IMR-90 (cell line): Measurements from ENCODE around the gene RDH13. TPM values are rescaled to one million over a fixed set of nuclear protein-coding genes. Genes with fewer than 3 reads are reported as not detected.
"Not testable (repeated sequence)": the region's sequence is repeated elsewhere in the genome, so short reads cannot be mapped to it uniquely, and the experiment has no call there.

Source experiments
- ATAC-seq: fragments of 200-7000 bp; cut with Tn5 transposase; 2 replicates; pipeline ENCODE4 v1.9.1; 2020; ENCODE audit warnings: low read depth, mild to moderate bottlenecking, moderate library complexity
- BruUV-seq: library from RNA; stranded (reverse); fragments of 400-500 nt; replicated peaks from 2 replicates; lab custom pipeline; 2021; lab: Mats Ljungman, UMichigan
- CTCF ChIA-PET: fragments of 300-600 bp; formaldehyde crosslinking; extraction: SDS; loops from one replicate; lab custom pipeline; 2021; ENCODE audit warnings: antibody characterized with exemption; lab: Yijun Ruan, JAX
- POLR2A ChIA-PET: fragments of 300-600 bp; sonication (Branson Sonifier 250); formaldehyde crosslinking; loops from one replicate; lab custom pipeline; 2022; ENCODE audit warnings: antibody characterized with exemption; ENCODE audit not compliant: unreplicated experiment; lab: Charles Lee
- DNase-seq: peaks from one replicate; pipeline ENCODE4 v3.0.0; 2013
- H2AFZ ChIP-seq: replicated peaks from 2 replicates; pipeline ENCODE3; 2013; ENCODE audit warnings: low read length, mild to moderate bottlenecking; ENCODE audit not compliant: poor library complexity
- H2AK5ac ChIP-seq: 2 replicates; pipeline ENCODE4 v1.6.1; 2013; ENCODE audit warnings: low read depth, low read length, inconsistent platforms
- H2AK9ac ChIP-seq: replicated peaks from 2 replicates; pipeline ENCODE3; 2013; ENCODE audit warnings: mild to moderate bottlenecking, low read depth, low read length, moderate library complexity; ENCODE audit not compliant: poor library complexity
- H2BK120ac ChIP-seq: 2 replicates; pipeline ENCODE4 v1.6.1; 2013; ENCODE audit warnings: low read depth, low read length, inconsistent platforms
- H2BK15ac ChIP-seq: 3 replicates; pipeline ENCODE4 v1.6.1; 2013; ENCODE audit warnings: low read depth, low read length, inconsistent platforms
- H2BK20ac ChIP-seq: 2 replicates; pipeline ENCODE4 v1.6.1; 2013; ENCODE audit warnings: low read depth, mild to moderate bottlenecking, inconsistent platforms, low read length, moderate library complexity
- H2BK5ac ChIP-seq: 2 replicates; pipeline ENCODE4 v1.6.1; 2013; ENCODE audit warnings: mild to moderate bottlenecking, low read depth, low read length, inconsistent platforms; ENCODE audit not compliant: poor library complexity, severe bottlenecking
- H3K14ac ChIP-seq: replicated peaks from 2 replicates; pipeline ENCODE4 v1.6.1; 2013; ENCODE audit warnings: low read depth, low read length, inconsistent platforms
- H3K18ac ChIP-seq: 2 replicates; pipeline ENCODE4 v1.6.1; 2013; ENCODE audit warnings: low read depth, low read length, control low read depth
- H3K23ac ChIP-seq: 2 replicates; pipeline ENCODE4 v1.6.1; 2013; ENCODE audit warnings: low read depth, low read length, inconsistent platforms
- H3K27ac ChIP-seq: 2 replicates; pipeline ENCODE4 v1.5.1; 2013; ENCODE audit warnings: mild to moderate bottlenecking, control low read depth, low read length; ENCODE audit not compliant: insufficient read depth
- H3K27me3 ChIP-seq: 2 replicates; pipeline ENCODE4 v1.6.1; 2013; ENCODE audit warnings: low read length; ENCODE audit not compliant: control insufficient read depth, insufficient read depth
- H3K36me3 ChIP-seq: 2 replicates; pipeline ENCODE4 v1.6.1; 2013; ENCODE audit warnings: low read length, mixed read lengths; ENCODE audit not compliant: control insufficient read depth, insufficient read depth
- H3K4ac ChIP-seq: 2 replicates; pipeline ENCODE4 v1.6.1; 2013; ENCODE audit warnings: low read depth, low read length, inconsistent platforms
- H3K4me1 ChIP-seq: 2 replicates; pipeline ENCODE4 v1.6.1; 2013; ENCODE audit warnings: low read length, mixed read lengths; ENCODE audit not compliant: control insufficient read depth, insufficient read depth
- H3K4me2 ChIP-seq: 2 replicates; pipeline ENCODE4 v1.6.1; 2013; ENCODE audit warnings: low read depth, mild to moderate bottlenecking, control low read depth, low read length, moderate library complexity
- H3K4me3 ChIP-seq: 2 replicates; pipeline ENCODE4 v1.5.1; 2013; ENCODE audit warnings: low read depth, mild to moderate bottlenecking, control low read depth, low read length, moderate library complexity; ENCODE audit not compliant: insufficient read depth
- H3K56ac ChIP-seq: 2 replicates; pipeline ENCODE4 v1.6.1; 2013; ENCODE audit warnings: low read length, inconsistent platforms; ENCODE audit not compliant: insufficient read depth; ENCODE audit errors: extremely low read depth
- H3K79me1 ChIP-seq, 2 experiments: 2 replicates each; pipeline ENCODE4 v1.6.1; 2013; ENCODE audit warnings: low read length in 2 of 2, inconsistent platforms in 1 of 2, low read depth in 1 of 2
- H3K9ac ChIP-seq: 2 replicates; pipeline ENCODE4 v1.6.1; 2013; ENCODE audit warnings: low read depth, low read length, control low read depth
- H3K9me1 ChIP-seq: 2 replicates; pipeline ENCODE4 v1.6.1; 2013; ENCODE audit warnings: low read length, inconsistent platforms; ENCODE audit not compliant: insufficient read depth
- H3K9me3 ChIP-seq: 2 replicates; pipeline ENCODE4 v1.6.1; 2013; ENCODE audit warnings: low read length; ENCODE audit not compliant: control insufficient read depth, insufficient read depth
- H4K20me1 ChIP-seq: 2 replicates; pipeline ENCODE4 v1.6.1; 2013; ENCODE audit warnings: low read length, inconsistent platforms; ENCODE audit not compliant: insufficient read depth
- H4K5ac ChIP-seq: 2 replicates; pipeline ENCODE4 v1.6.1; 2013; ENCODE audit warnings: mild to moderate bottlenecking, low read depth, low read length, control low read depth
- H4K8ac ChIP-seq, 2 experiments: 2 replicates each; pipeline ENCODE4 v1.6.1; 2013; ENCODE audit warnings: low read depth in 2 of 2, low read length in 2 of 2, control low read depth in 1 of 2, inconsistent platforms in 1 of 2
- H4K91ac ChIP-seq: 2 replicates; pipeline ENCODE4 v1.6.1; 2013; ENCODE audit warnings: low read depth, low read length, inconsistent platforms; ENCODE audit not compliant: insufficient read depth
- CHD1 ChIP-seq: IDR thresholded peaks from 2 replicates; pipeline ENCODE4 v1.6.1; 2012; ENCODE audit warnings: low read depth, low read length, improper control_type of control experiment
- MXI1 ChIP-seq: IDR thresholded peaks from 2 replicates; pipeline ENCODE4 v1.6.1; 2012; ENCODE audit warnings: low read depth, mild to moderate bottlenecking, low read length, moderate library complexity, borderline replicate concordance
- SMC3 ChIP-seq: fragments of 150-350 bp; IDR thresholded peaks from 2 replicates; pipeline ENCODE4 v1.6.1; 2016; ENCODE audit warnings: low read depth, mild to moderate bottlenecking, antibody characterized with exemption, low read length, moderate library complexity
- WGBS, 2 experiments: methylation state at CpG; one replicate each; pipeline versions ENCODE4 v1.1.5 to v1.1.7; 2013; ENCODE audit warnings: missing lambda C conversion rate in 2 of 2; ENCODE audit not compliant: insufficient read length in 1 of 2; ENCODE audit errors: extremely low coverage in 2 of 2; 5-methylcytosine and 5-hydroxymethylcytosine counted together
- dilution Hi-C: fragments of 300-500 bp; cut with HindIII; formaldehyde crosslinking; loops from one replicate; pipeline ENCODE4 v1.14.3; 2018; ENCODE audit warnings: low sequenced_read_pairs; ENCODE audit not compliant: unreplicated experiment
- in situ Hi-C: fragments of 300-500 bp; cut with MboI; formaldehyde crosslinking; loops from 3 replicates; pipeline ENCODE4 v1.14.3; 2019; ENCODE audit warnings: low sequenced_read_pairs, inconsistent platforms, mixed read lengths
- intact Hi-C: fragments of 100-400 bp; cut with micrococcal nuclease; formaldehyde crosslinking; loops from 2 replicates; pipeline ENCODE4 v1.10.0; 2022
- polyA plus RNA-seq, 3 experiments: library from polyadenylated mRNA; depleted of rRNA; stranded (reverse); fragments of >200 nt; gene quantifications; 2 replicates each; pipeline ENCODE4 v1.2.3, GENCODE V29; 2012; ENCODE audit warnings: low replicate concordance in 1 of 3
- total RNA-seq: library from RNA; depleted of rRNA; stranded (reverse); fragments of >200 nt; gene quantifications from 2 replicates; pipeline ENCODE4 v1.2.3, GENCODE V29; 2012

RDH13 gene
- total and polyA plus RNA-seq, 2 of the 4 experiments (the other 2 are of a cell fraction): 7.5 to 7.8 TPM

- Histone ChIP-seq H3K56ac (no peak overlapping the region), H3K9me3 (peaks cover 8% of the 10 kb centered on the region; the same call in 1 of the 2 replicates), H3K4me1 (no peaks in the 10 kb centered on the region), H3K27me3 (no peaks in the 10 kb centered on the region), H4K20me1 (no peaks in the 10 kb centered on the region), H2BK15ac (no peak overlapping the region), H2BK5ac (no peak overlapping the region), H3K79me1 (no peaks in the 10 kb centered on the region), H4K91ac (no peak overlapping the region), H2AK5ac (no peak overlapping the region), H4K8ac (no peak overlapping the region), H2AK9ac (no peak overlapping the region), H3K4me2 (no peak overlapping the region), H3K4me3 (no peak overlapping the region), H3K23ac (no peak overlapping the region), H4K5ac (no peak overlapping the region), H3K9me1 (no peaks in the 10 kb centered on the region), H3K27ac (no peak overlapping the region), H2AFZ (no peak overlapping the region), H3K18ac (no peak overlapping the region), H2BK120ac (no peak overlapping the region), H3K36me3 (no peaks in the 10 kb centered on the region), H2BK20ac (no peak overlapping the region), H3K4ac (no peak overlapping the region), H3K14ac (no peak overlapping the region), H3K9ac (no peak overlapping the region)
- BruUV-seq: no TSS peak
- CTCF ChIA-PET: no interaction called here
- dilution Hi-C loops (no loop called here), in situ Hi-C loops (no loop called here), intact Hi-C loops (no loop called here)
- ATAC-seq (no peak), DNase-seq (no peak)
- TF ChIP-seq CHD1: no peak
- TF ChIP-seq SMC3: no peak
- no peak for TF ChIP-seq MXI1
- WGBS, 2 experiments: 97% methylated on average over 10 of the region's 21 CpGs; no CpG with 5 or more reads in 1 of the 2 experiments
- POLR2A ChIA-PET: no interaction called here
Measured at GRCh38 chr19:55027472-55028337, 35.2 kb downstream of the RDH13 start.

GRCh38 chr19:55027140-55027471 is 35.8 kb downstream of the RDH13 start:
- H4K91ac ChIP-seq, H3K14ac ChIP-seq, in situ Hi-C loops, H3K23ac ChIP-seq, H2BK20ac ChIP-seq, H2BK5ac ChIP-seq, H3K4me2 ChIP-seq, H3K27ac ChIP-seq, H3K4me1 ChIP-seq, H3K4me3 ChIP-seq, ATAC-seq, H2AK9ac ChIP-seq, intact Hi-C loops, H2BK120ac ChIP-seq, dilution Hi-C loops, H3K27me3 ChIP-seq, H2AFZ ChIP-seq, POLR2A ChIA-PET, H4K8ac ChIP-seq, H3K79me1 ChIP-seq, H3K4ac ChIP-seq, DNase-seq, H3K56ac ChIP-seq, H3K9me3 ChIP-seq, H3K9ac ChIP-seq, CTCF ChIA-PET, H3K36me3 ChIP-seq, H3K9me1 ChIP-seq, BruUV-seq, H4K5ac ChIP-seq, H4K20me1 ChIP-seq, H3K18ac ChIP-seq, H2AK5ac ChIP-seq, H2BK15ac ChIP-seq: not testable (repeated sequence)
- no CpG with 5 or more reads among the region's 12 CpGs for WGBS, 2 experiments
